Neural crest cell (in vitro differentiated cells): ENCODE measurements around the gene TMEM272. TPM values are rescaled to one million over a fixed set of nuclear protein-coding genes. Genes with fewer than 3 reads are reported as not detected.

Experiments used
- DNase-seq: peaks from one replicate; pipeline ENCODE4 v3.0.0; 2021; ENCODE audit warnings: low read depth, mixed read lengths, low spot score
- H3K27ac Mint-ChIP-seq: one replicate; pipeline ENCODE4 v1.8.0; 2021; ENCODE audit warnings: mild to moderate bottlenecking, mixed read lengths; ENCODE audit not compliant: unreplicated experiment
- H3K27me3 Mint-ChIP-seq: 2 replicates; pipeline ENCODE4 v1.8.0; 2021; ENCODE audit warnings: low read depth, mild to moderate bottlenecking, mixed read lengths
- H3K36me3 Mint-ChIP-seq: 2 replicates; pipeline ENCODE4 v1.8.0; 2021; ENCODE audit warnings: low read depth, mild to moderate bottlenecking, mixed read lengths
- H3K4me1 Mint-ChIP-seq: 2 replicates; pipeline ENCODE4 v1.8.0; 2021; ENCODE audit warnings: mixed read lengths
- H3K4me3 Mint-ChIP-seq: one replicate; pipeline ENCODE4 v1.8.0; 2021; ENCODE audit warnings: mild to moderate bottlenecking, mixed read lengths
- H3K9me3 Mint-ChIP-seq: 2 replicates; pipeline ENCODE4 v1.8.0; 2021; ENCODE audit warnings: mixed read lengths
- total RNA-seq: library from RNA; stranded (reverse); gene quantifications from 2 replicates; pipeline ENCODE4 v1.2.1, GENCODE V29; 2021
- TF ChIP-seq, protein P1 (sequence below): fragments of 200-600 bp; sonication (generic); conservative IDR thresholded peaks from 2 replicates; pipeline ENCODE4 v1.5.0; 2021; ENCODE audit warnings: antibody characterized with exemption, mild to moderate bottlenecking

TMEM272 gene
- total RNA-seq, 1 donor from 2014 or later: 0.26 TPM

- Mint-ChIP-seq H3K4me1 (peaks cover 11% of the 10 kb centered on the region), H3K27ac (peak overlapping the region; percentile 87), H3K9me3 (no peaks in the 10 kb centered on the region), H3K36me3 (no peaks in the 10 kb centered on the region), H3K4me3 (no peak overlapping the region), H3K27me3 (no peaks in the 10 kb centered on the region)
- DNase-seq: no peak
- TF ChIP-seq, protein P1, sequence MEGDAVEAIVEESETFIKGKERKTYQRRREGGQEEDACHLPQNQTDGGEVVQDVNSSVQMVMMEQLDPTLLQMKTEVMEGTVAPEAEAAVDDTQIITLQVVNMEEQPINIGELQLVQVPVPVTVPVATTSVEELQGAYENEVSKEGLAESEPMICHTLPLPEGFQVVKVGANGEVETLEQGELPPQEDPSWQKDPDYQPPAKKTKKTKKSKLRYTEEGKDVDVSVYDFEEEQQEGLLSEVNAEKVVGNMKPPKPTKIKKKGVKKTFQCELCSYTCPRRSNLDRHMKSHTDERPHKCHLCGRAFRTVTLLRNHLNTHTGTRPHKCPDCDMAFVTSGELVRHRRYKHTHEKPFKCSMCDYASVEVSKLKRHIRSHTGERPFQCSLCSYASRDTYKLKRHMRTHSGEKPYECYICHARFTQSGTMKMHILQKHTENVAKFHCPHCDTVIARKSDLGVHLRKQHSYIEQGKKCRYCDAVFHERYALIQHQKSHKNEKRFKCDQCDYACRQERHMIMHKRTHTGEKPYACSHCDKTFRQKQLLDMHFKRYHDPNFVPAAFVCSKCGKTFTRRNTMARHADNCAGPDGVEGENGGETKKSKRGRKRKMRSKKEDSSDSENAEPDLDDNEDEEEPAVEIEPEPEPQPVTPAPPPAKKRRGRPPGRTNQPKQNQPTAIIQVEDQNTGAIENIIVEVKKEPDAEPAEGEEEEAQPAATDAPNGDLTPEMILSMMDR: no peak
Observed at GRCh38 chr13:51777921-51778320, 67.1 kb downstream of the TMEM272 start.

- no peak overlapping the region for H3K27ac Mint-ChIP-seq
- H3K4me3 Mint-ChIP-seq: no peak overlapping the region
- no peaks in the 10 kb centered on the region for H3K36me3 Mint-ChIP-seq
- no peaks in the 10 kb centered on the region for H3K27me3 Mint-ChIP-seq
- TF ChIP-seq, protein P1: no peak
- DNase-seq: no peak
- peaks cover 11% of the 10 kb centered on the region for H3K4me1 Mint-ChIP-seq
- no peaks in the 10 kb centered on the region for H3K9me3 Mint-ChIP-seq
Observed at GRCh38 chr13:51776179-51776578, 68.8 kb downstream of the TMEM272 start.

DNA sequence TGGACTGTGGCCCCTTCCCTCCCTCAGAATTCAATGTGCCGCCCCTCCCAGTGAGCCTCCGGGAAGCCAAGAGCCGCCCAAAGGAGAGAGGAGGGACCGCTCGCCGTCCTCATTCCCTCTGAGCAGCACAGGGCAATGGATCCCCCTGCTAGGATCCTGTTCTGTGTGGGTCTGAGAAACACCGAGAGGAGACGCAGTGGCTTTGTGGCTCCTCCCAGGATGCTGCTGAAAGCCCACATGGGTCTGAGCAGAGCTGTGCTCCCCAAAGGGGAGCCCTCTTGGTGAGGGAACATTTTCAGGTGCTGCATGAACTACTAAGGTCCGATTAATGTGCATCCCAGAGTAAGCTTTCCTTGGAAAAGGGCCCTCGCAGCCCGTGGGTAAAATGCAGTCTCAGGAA lies 71.5 kb downstream of the TMEM272 start:
- H3K36me3 Mint-ChIP-seq: no peaks in the 10 kb centered on the region
- no peaks in the 10 kb centered on the region for H3K9me3 Mint-ChIP-seq
- H3K27me3 Mint-ChIP-seq: no peaks in the 10 kb centered on the region
- H3K4me3 Mint-ChIP-seq: no peak overlapping the region
- no peak for DNase-seq
- TF ChIP-seq, protein P1: no peak
- H3K4me1 Mint-ChIP-seq: peaks cover 6% of the 10 kb centered on the region
- no peak overlapping the region for H3K27ac Mint-ChIP-seq

- TF ChIP-seq, protein P1: no peak
- Mint-ChIP-seq H3K4me1 (no peaks in the 10 kb centered on the region), H3K4me3 (no peak overlapping the region), H3K9me3 (no peaks in the 10 kb centered on the region), H3K27me3 (no peaks in the 10 kb centered on the region), H3K36me3 (no peaks in the 10 kb centered on the region), H3K27ac (no peak overlapping the region)
- DNase-seq: no peak
Observed at GRCh38 chr13:51772781-51773180, 72.2 kb downstream of the TMEM272 start.

DNA sequence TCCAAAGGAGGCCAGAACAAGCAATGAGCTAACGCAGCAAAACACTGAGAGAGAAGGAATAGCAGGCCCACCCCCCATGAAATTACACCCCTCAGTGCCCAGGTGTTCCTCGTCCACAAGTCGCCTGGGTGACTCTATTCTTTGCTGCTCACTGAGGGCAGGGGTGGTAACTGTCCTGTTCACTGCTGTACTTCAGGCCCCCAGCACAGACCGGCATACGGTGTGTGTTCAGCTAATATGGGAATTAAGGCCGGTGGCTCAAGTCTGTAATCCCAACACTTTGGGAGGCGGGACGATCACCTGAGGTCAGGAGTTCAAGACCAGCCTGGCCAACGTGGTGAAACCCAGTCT lies 72.9 kb downstream of the TMEM272 start:
- H3K27me3 Mint-ChIP-seq: no peaks in the 10 kb centered on the region
- H3K4me3 Mint-ChIP-seq: peak overlapping the region; percentile 23
- no peak overlapping the region for H3K27ac Mint-ChIP-seq
- TF ChIP-seq, protein P1: no peak
- H3K4me1 Mint-ChIP-seq: no peaks in the 10 kb centered on the region
- DNase-seq: no peak
- no peaks in the 10 kb centered on the region for H3K36me3 Mint-ChIP-seq
- H3K9me3 Mint-ChIP-seq: no peaks in the 10 kb centered on the region
